Loucy (cell line): ENCODE data around the gene SND1.

ENCODE experiments used
- H2AFZ ChIP-seq: fragments of 200-600 bp; sonication (generic); 2 replicates; pipeline ENCODE4 v1.6.0; 2016; ENCODE audit warnings: antibody characterized with exemption, mild to moderate bottlenecking, low read length, moderate library complexity
- H3F3A ChIP-seq: fragments of 200-600 bp; 2 replicates; pipeline ENCODE4 v1.6.0; 2016; ENCODE audit warnings: antibody characterized with exemption, low read depth, mild to moderate bottlenecking
- H3K27me3 ChIP-seq: fragments of 200-600 bp; sonication (generic); 2 replicates; pipeline ENCODE4 v1.6.1; 2014; ENCODE audit warnings: low read length, mild to moderate bottlenecking; ENCODE audit not compliant: insufficient read depth, poor library complexity, severe bottlenecking
- H3K36me3 ChIP-seq: fragments of 200-600 bp; sonication (generic); 2 replicates; pipeline ENCODE4 v1.6.1; 2016; ENCODE audit warnings: low read length; ENCODE audit not compliant: insufficient read depth
- H3K4me1 ChIP-seq: fragments of 200-600 bp; sonication (generic); 2 replicates; pipeline ENCODE4 v1.5.1; 2014; ENCODE audit warnings: low read length, mild to moderate bottlenecking; ENCODE audit not compliant: insufficient read depth, poor library complexity, severe bottlenecking
- H3K4me2 ChIP-seq: fragments of 200-600 bp; sonication (generic); 2 replicates; pipeline ENCODE4 v1.6.0; 2014; ENCODE audit warnings: antibody characterized with exemption, low read length, low read depth, mild to moderate bottlenecking; ENCODE audit not compliant: poor library complexity, severe bottlenecking
- H3K4me3 ChIP-seq: fragments of 200-600 bp; sonication (generic); 2 replicates; pipeline ENCODE4 v1.5.1; 2014; ENCODE audit warnings: low read length, mild to moderate bottlenecking, mixed read lengths; ENCODE audit not compliant: poor library complexity, severe bottlenecking
- H3K79me2 ChIP-seq: fragments of 200-600 bp; sonication (generic); 2 replicates; pipeline ENCODE4 v1.6.1; 2014; ENCODE audit warnings: low read length; ENCODE audit not compliant: insufficient read depth
- H3K9ac ChIP-seq: fragments of 200-600 bp; sonication (generic); 2 replicates; pipeline ENCODE4 v1.6.0; 2014; ENCODE audit warnings: mild to moderate bottlenecking, low read depth, low read length, moderate library complexity; ENCODE audit not compliant: poor library complexity, severe bottlenecking
- H3K9me2 ChIP-seq: fragments of 200-600 bp; sonication (generic); replicated peaks from 2 replicates; pipeline ENCODE4 v1.6.1; 2016; ENCODE audit warnings: low read depth, low read length, mixed read lengths
- H3K9me3 ChIP-seq: fragments of 200-600 bp; sonication (generic); 2 replicates; pipeline ENCODE4 v1.6.1; 2014; ENCODE audit warnings: mild to moderate bottlenecking, antibody characterized with exemption, low read length, low read depth; ENCODE audit not compliant: insufficient read depth
- H4K20me1 ChIP-seq: fragments of 200-600 bp; sonication (generic); 2 replicates; pipeline ENCODE4 v1.6.0; 2014; ENCODE audit warnings: antibody characterized with exemption, low read length, mild to moderate bottlenecking; ENCODE audit not compliant: insufficient read depth, poor library complexity, severe bottlenecking
- CTCF ChIP-seq: fragments of 200-600 bp; sonication (generic); conservative IDR thresholded peaks from 2 replicates; pipeline ENCODE4 v1.5.1; 2014; ENCODE audit warnings: mild to moderate bottlenecking, antibody characterized with exemption, low read length
- EZH2phosphoT487 ChIP-seq: fragments of 200-600 bp; IDR thresholded peaks from 2 replicates; pipeline ENCODE4 v1.6.1; 2018; ENCODE audit warnings: antibody characterized with exemption, mild to moderate bottlenecking, moderate library complexity, borderline replicate concordance

Gene SND1

DNA sequence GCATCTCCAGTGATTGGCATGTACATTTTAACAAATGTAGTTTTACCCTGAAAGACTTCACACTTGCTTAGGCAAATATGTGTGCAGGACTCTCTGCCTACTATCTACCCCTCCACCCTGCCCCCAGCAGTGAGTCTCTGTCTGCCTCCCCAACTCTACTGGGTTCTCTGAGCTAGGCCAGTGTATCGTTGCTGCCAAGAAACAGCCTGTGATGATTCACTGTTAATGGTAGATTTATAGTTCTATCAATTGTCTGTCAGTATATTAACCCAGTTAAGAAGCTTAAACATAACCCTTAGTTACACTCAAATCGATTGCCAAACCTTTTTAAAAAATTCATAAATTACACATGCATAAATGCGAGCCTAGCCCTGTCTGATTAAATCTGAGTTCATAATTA lies 137.0 kb downstream of the SND1 start:
- H3K27me3 ChIP-seq, result no peaks in the 10 kb centered on the region
- no peaks in the 10 kb centered on the region for H3K9me2 ChIP-seq
- H3K79me2 ChIP-seq, result peaks cover 28% of the 10 kb centered on the region
- H3K36me3 ChIP-seq, result peaks cover 2% of the 10 kb centered on the region; the same call in 1 of the 2 replicates
- TF ChIP-seq CTCF (no peak), EZH2phosphoT487 (no peak)
- peaks cover 21% of the 10 kb centered on the region for H3K4me1 ChIP-seq
- H3F3A ChIP-seq, result peaks cover 6% of the 10 kb centered on the region; the same call in 1 of the 2 replicates
- no peak overlapping the region for H3K4me3 ChIP-seq
- H3K9me3 ChIP-seq, result no peaks in the 10 kb centered on the region
- H4K20me1 ChIP-seq, result peaks cover 22% of the 10 kb centered on the region
- H3K9ac ChIP-seq, result no peak overlapping the region
- no peak overlapping the region for H2AFZ ChIP-seq
- no peak overlapping the region for H3K4me2 ChIP-seq

DNA sequence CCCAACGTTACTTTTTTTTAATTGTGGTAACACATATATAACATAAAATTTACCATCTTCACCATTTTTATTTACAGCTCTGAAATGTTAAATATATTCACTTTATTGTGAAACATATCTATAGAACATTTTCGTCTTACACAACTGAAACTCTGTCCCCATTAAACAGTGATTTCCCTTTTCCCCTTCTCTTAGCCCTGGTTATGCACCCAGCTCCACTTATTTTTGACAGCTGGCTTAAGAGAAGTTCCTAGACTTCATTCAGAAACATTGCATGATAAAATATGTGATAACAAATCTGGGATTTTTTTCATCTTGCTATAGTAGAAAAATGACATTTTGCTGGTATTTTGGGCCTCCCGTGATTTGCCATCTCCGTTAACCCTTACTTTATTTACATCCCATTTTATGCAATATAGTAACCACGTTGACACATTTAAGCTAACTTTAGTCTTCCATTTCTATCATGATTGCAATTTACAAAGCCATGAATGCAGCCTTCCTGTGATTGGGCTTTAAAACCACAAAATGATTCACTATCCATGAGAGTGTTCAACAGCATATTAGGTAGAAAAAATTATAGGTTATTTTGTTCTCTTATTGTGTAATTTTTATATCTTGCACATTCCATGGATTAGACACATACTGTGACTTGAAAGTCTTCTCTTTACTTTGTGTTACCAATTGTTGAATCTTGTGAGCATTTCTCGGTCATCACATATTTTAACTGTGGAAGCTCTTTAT lies 139.6 kb downstream of the SND1 start:
- H4K20me1 ChIP-seq, result peaks cover 22% of the 10 kb centered on the region

GRCh38 chr7:127792528-127793342 lies 140.7 kb downstream of the SND1 start:
- TF ChIP-seq CTCF, result peak; percentile 96
- TF ChIP-seq EZH2phosphoT487, result no peak
- Histone ChIP-seq H3K9me2 (no peaks in the 10 kb centered on the region), H3K4me1 (peaks cover 13% of the 10 kb centered on the region), H3F3A (peaks cover 6% of the 10 kb centered on the region; the same call in 1 of the 2 replicates), H3K4me3 (no peak overlapping the region), H3K4me2 (no peak overlapping the region), H2AFZ (no peak overlapping the region), H3K36me3 (peaks cover 3% of the 10 kb centered on the region; the same call in 1 of the 2 replicates), H3K9me3 (no peaks in the 10 kb centered on the region), H3K79me2 (peaks cover 28% of the 10 kb centered on the region), H3K27me3 (no peaks in the 10 kb centered on the region), H3K9ac (no peak overlapping the region), H4K20me1 (peaks cover 18% of the 10 kb centered on the region)

More for the DNA sequence above, 139.6 kb downstream of the SND1 start:
- Histone ChIP-seq H3K4me3 (no peak overlapping the region), H3K4me2 (no peak overlapping the region), H2AFZ (no peak overlapping the region), H3K9me3 (no peaks in the 10 kb centered on the region), H3K27me3 (no peaks in the 10 kb centered on the region), H3K4me1 (peaks cover 21% of the 10 kb centered on the region), H3F3A (peaks cover 6% of the 10 kb centered on the region; the same call in 1 of the 2 replicates), H3K9me2 (no peaks in the 10 kb centered on the region), H3K36me3 (peaks cover 3% of the 10 kb centered on the region; the same call in 1 of the 2 replicates), H3K9ac (no peak overlapping the region), H3K79me2 (peaks cover 25% of the 10 kb centered on the region)
- no peak for TF ChIP-seq CTCF
- no peak for TF ChIP-seq EZH2phosphoT487
